Stomach (tissue), 9 donors: Measurements from ENCODE around the gene FRMD4B. TPM values are rescaled to one million over a fixed set of nuclear protein-coding genes. Genes with fewer than 3 reads are reported as not detected.
"Not testable (repeated sequence)": the region's sequence is repeated elsewhere in the genome, so short reads cannot be mapped to it uniquely, and the experiment has no call there.

Experiments used
- DNase-seq, 2 donors: peaks; one replicate each; pipeline versions ENCODE4 v3.0.0 to v3.0.0-alpha.2; 2013 to 2019
- H3K27ac ChIP-seq, 5 donors: fragments of 200-600 bp in 4 of 5; sonication (generic) in 4 of 5; one replicate each; pipeline ENCODE4 v1.5.1; 2013 to 2019; ENCODE audit warnings: mild to moderate bottlenecking in 1 of 5, moderate library complexity in 1 of 5
- H3K27me3 ChIP-seq, 3 donors: fragments of 200-600 bp; sonication (generic); one replicate each; pipeline ENCODE4 v1.5.1; 2017 to 2019; ENCODE audit warnings: mixed run types in 1 of 3
- H3K36me3 ChIP-seq, 4 donors: fragments of 200-600 bp; sonication (generic); 1 replicate in 3 of 4; 2 replicates in 1 of 4; pipeline ENCODE4 v1.5.1; 2016 to 2019
- H3K4me1 ChIP-seq, 4 donors: fragments of 200-600 bp; sonication (generic); one replicate each; pipeline ENCODE4 v1.5.1; 2016 to 2019
- H3K4me3 ChIP-seq, 4 donors: fragments of 200-600 bp; sonication (generic) in 3 of 4; one replicate each; pipeline ENCODE4 v1.5.1; 2016 to 2019; ENCODE audit warnings: mild to moderate bottlenecking in 1 of 4
- H3K9me3 ChIP-seq, 4 donors: fragments of 200-600 bp; sonication (generic); one replicate each; pipeline ENCODE4 v1.5.1; 2016 to 2019
- CTCF ChIP-seq, 7 experiments: fragments of 450-650 bp in 4 of 7; fragments of 200-600 bp in 3 of 7; sonication (generic) in 3 of 7; IDR thresholded peaks; one replicate each; pipeline ENCODE4 v1.5.1; 2016 to 2019; ENCODE audit warnings: antibody characterized with exemption in 7 of 7, control low read depth in 2 of 7, mild to moderate bottlenecking in 1 of 7
- EP300 ChIP-seq: sonication (generic); formaldehyde crosslinking; IDR thresholded peaks from one replicate; pipeline ENCODE4 v1.6.1; 2017; ENCODE audit warnings: antibody characterized with exemption
- POLR2A ChIP-seq, 4 donors: fragments of 450-650 bp; IDR thresholded peaks; one replicate each; pipeline ENCODE4 v1.6.1; 2016; ENCODE audit warnings: antibody characterized with exemption in 4 of 4, control low read depth in 2 of 4, mild to moderate bottlenecking in 1 of 4, moderate library complexity in 1 of 4
- POLR2AphosphoS5 ChIP-seq, 3 donors: sonication (generic); formaldehyde crosslinking; IDR thresholded peaks; one replicate each; pipeline ENCODE4 v1.6.1; 2016; ENCODE audit warnings: antibody characterized with exemption in 3 of 3
- WGBS, 5 donors: extraction: QIAGEN DNeasy Blood & Tissue Kit in 3 of 5; methylation state at CpG; one replicate each; pipeline versions ENCODE4 v1.1.5 to v1.1.7; 2013 to 2018; 5-methylcytosine and 5-hydroxymethylcytosine counted together
- intact Hi-C: fragments of 100-400 bp; cut with DNase I; formaldehyde crosslinking; loops from one replicate; pipeline ENCODE4 v1.15.1; 2023; ENCODE audit warnings: low total_unique reads
- polyA plus RNA-seq, 3 donors: library from polyadenylated mRNA; stranded (reverse); fragments of 200-250 nt; gene quantifications; one replicate each; pipeline ENCODE4 v1.2.3, GENCODE V29; 2013
- total RNA-seq, 5 donors: library from RNA; depleted of rRNA; stranded (reverse); fragments of >200 nt; gene quantifications; one replicate each; pipeline versions ENCODE4 v1.1.0 to v1.2.3, GENCODE V29; 2014 to 2016
- donor health status: healthy with polysubstance abuse.
- donor health status: Bipolar disorder and iron deficiency.
- donor health status: healthy.

Gene FRMD4B
- total and polyA plus RNA-seq, 8 donors, result 5.2 to 35.6 (median 21.0) TPM

GRCh38 chr3:69273896-69274295 lies 112.0 kb downstream of the FRMD4B start:
- no peak for DNase-seq
- H3K9me3 ChIP-seq, result no peaks in the 10 kb centered on the region
- H3K27me3 ChIP-seq, result no peaks in the 10 kb centered on the region
- no peak for TF ChIP-seq EP300
- TF ChIP-seq CTCF (IDR thresholded peaks at IDR 0.05), result no peak
- no peak for TF ChIP-seq POLR2AphosphoS5 (IDR thresholded peaks at IDR 0.05)
- TF ChIP-seq POLR2A (IDR thresholded peaks at IDR 0.05), result no peak
- intact Hi-C loops, result no loop called here
- H3K36me3 ChIP-seq, result no peaks in the 10 kb centered on the region
- no peak overlapping the region for H3K27ac ChIP-seq
- peaks cover 0 to 5% (median 2%) of the 10 kb centered on the region in 4 donors for H3K4me1 ChIP-seq
- H3K4me3 ChIP-seq, result no peak overlapping the region
- 89 to 100% (median 94%) methylated on average over 1 of the region's 1 CpG for WGBS, 5 donors

GRCh38 chr3:69272556-69272955 lies 113.3 kb downstream of the FRMD4B start:
- no peak for DNase-seq
- Histone ChIP-seq H3K9me3 (no peaks in the 10 kb centered on the region), H3K36me3 (no peaks in the 10 kb centered on the region), H3K4me3 (no peak overlapping the region), H3K27me3 (no peaks in the 10 kb centered on the region), H3K27ac (no peak overlapping the region), H3K4me1 (peaks cover 0 to 5% (median 2%) of the 10 kb centered on the region in 4 donors)
- TF ChIP-seq POLR2A (IDR thresholded peaks at IDR 0.05) (no peak), POLR2AphosphoS5 (IDR thresholded peaks at IDR 0.05) (no peak), CTCF (IDR thresholded peaks at IDR 0.05) (no peak), EP300 (no peak)
- intact Hi-C loops, result no loop called here
- WGBS, 5 donors, result 69 to 78% (median 73%) methylated on average over 2 of the region's 2 CpGs

- Histone ChIP-seq H3K9me3 (no peaks in the 10 kb centered on the region), H3K27ac (no peak overlapping the region), H3K27me3 (no peaks in the 10 kb centered on the region), H3K4me3 (no peak overlapping the region), H3K4me1 (peaks cover 0 to 5% (median 0%) of the 10 kb centered on the region in 4 donors), H3K36me3 (no peaks in the 10 kb centered on the region)
- 35 to 63% (median 49%) methylated on average over 3 of the region's 3 CpGs for WGBS, 5 donors
- TF ChIP-seq POLR2A (IDR thresholded peaks at IDR 0.05), result no peak
- intact Hi-C loops, result no loop called here
- DNase-seq, result no peak
Observed at GRCh38 chr3:69271098-69271497, 114.8 kb downstream of the FRMD4B start.

- Histone ChIP-seq H3K27ac (no peak overlapping the region), H3K36me3 (no peaks in the 10 kb centered on the region), H3K4me3 (no peak overlapping the region), H3K4me1 (peaks cover 0 to 5% (median 0%) of the 10 kb centered on the region in 4 donors), H3K27me3 (no peaks in the 10 kb centered on the region), H3K9me3 (no peaks in the 10 kb centered on the region)
- intact Hi-C loops, result no loop called here
- no peak for DNase-seq
- TF ChIP-seq EP300, result no peak
- TF ChIP-seq POLR2AphosphoS5 (IDR thresholded peaks at IDR 0.05), result no peak
- TF ChIP-seq POLR2A (IDR thresholded peaks at IDR 0.05), result no peak
- no peak for TF ChIP-seq CTCF (IDR thresholded peaks at IDR 0.05)
- WGBS, 5 donors, result 50 to 98% (median 96%) methylated on average over 2 of the region's 2 CpGs
Observed at GRCh38 chr3:69266585-69266984, 119.3 kb downstream of the FRMD4B start.

GRCh38 chr3:69266071-69266470 lies 119.8 kb downstream of the FRMD4B start:
- H3K36me3 ChIP-seq, H3K9me3 ChIP-seq, H3K4me3 ChIP-seq, H3K27me3 ChIP-seq, H3K27ac ChIP-seq, intact Hi-C loops, H3K4me1 ChIP-seq, DNase-seq: not testable (repeated sequence)
- WGBS, 5 donors, result 96 to 100% (median 98%) methylated on average over 2 of the region's 2 CpGs

GRCh38 chr3:69260843-69261405 lies 125.0 kb downstream of the FRMD4B start:
- H3K4me1 ChIP-seq, H3K36me3 ChIP-seq, H3K27ac ChIP-seq, H3K4me3 ChIP-seq, H3K9me3 ChIP-seq, H3K27me3 ChIP-seq, DNase-seq, intact Hi-C loops: not testable (repeated sequence)
- 85 to 89% (median 88%) methylated on average over 7 of the region's 7 CpGs for WGBS, 5 donors
